Keratinocyte (primary cell): ENCODE measurements around the gene TRPC3. TPM values are rescaled to one million over a fixed set of nuclear protein-coding genes. Genes with fewer than 3 reads are reported as not detected.

ENCODE experiments used
- DNase-seq: peaks from one replicate; pipeline ENCODE4 v3.0.0-alpha.2; 2011; ENCODE audit warnings: low read depth, missing footprints, low spot score
- FAIRE-seq: peaks from 2 replicates; lab custom pipeline; 2011; peaks lifted over from hg19 to GRCh38; lab: Jason Lieb, UNC
- H2AFZ ChIP-seq: 2 replicates; pipeline ENCODE4 v1.6.0; 2012; ENCODE audit warnings: low read length, control low read depth, inconsistent platforms; ENCODE audit not compliant: control insufficient read depth
- H3K27ac ChIP-seq: 2 replicates; pipeline ENCODE4 v1.5.1; 2011; ENCODE audit warnings: low read length; ENCODE audit not compliant: control insufficient read depth, insufficient read depth
- H3K27me3 ChIP-seq: 3 replicates; pipeline ENCODE4 v1.6.0; 2011; ENCODE audit warnings: low read length; ENCODE audit not compliant: control insufficient read depth, insufficient read depth; ENCODE audit errors: extremely low read depth
- H3K36me3 ChIP-seq, 2 experiments: 2 replicates in 1 of 2; 3 replicates in 1 of 2; pipeline ENCODE4 v1.5.1; 2011; ENCODE audit warnings: low read length in 2 of 2, mild to moderate bottlenecking in 1 of 2; ENCODE audit not compliant: control insufficient read depth in 2 of 2, insufficient read depth in 2 of 2; ENCODE audit errors: extremely low read depth in 1 of 2
- H3K4me1 ChIP-seq: 3 replicates; pipeline ENCODE4 v1.5.1; 2011; ENCODE audit warnings: low read length; ENCODE audit not compliant: control insufficient read depth, insufficient read depth; ENCODE audit errors: extremely low read depth
- H3K4me2 ChIP-seq: 3 replicates; pipeline ENCODE4 v1.6.0; 2011; ENCODE audit warnings: low read depth, low read length; ENCODE audit not compliant: control insufficient read depth, insufficient read depth; ENCODE audit errors: extremely low read depth
- H3K4me3 ChIP-seq, 3 experiments: fragments of 200-600 bp in 1 of 3; sonication (generic) in 1 of 3; 2 replicates in 2 of 3; 3 replicates in 1 of 3; pipeline ENCODE4 v1.5.1; 2011 to 2016; ENCODE audit warnings: low read length in 3 of 3, mild to moderate bottlenecking in 3 of 3, control low read depth in 2 of 3, inconsistent platforms in 1 of 3, low read depth in 1 of 3, mixed read lengths in 1 of 3, mixed run types in 1 of 3, moderate library complexity in 1 of 3; ENCODE audit not compliant: control insufficient read depth in 2 of 3, insufficient read depth in 2 of 3; ENCODE audit errors: extremely low read depth in 1 of 3
- H3K79me2 ChIP-seq: 2 replicates; pipeline ENCODE4 v1.6.0; 2012; ENCODE audit warnings: low read length; ENCODE audit not compliant: control insufficient read depth, insufficient read depth
- H3K9ac ChIP-seq: 3 replicates; pipeline ENCODE4 v1.6.0; 2011; ENCODE audit warnings: low read length; ENCODE audit not compliant: control insufficient read depth, insufficient read depth; ENCODE audit errors: extremely low read depth
- H3K9me1 ChIP-seq: 3 replicates; pipeline ENCODE4 v1.6.0; 2011; ENCODE audit warnings: low read length; ENCODE audit not compliant: control insufficient read depth, insufficient read depth; ENCODE audit errors: extremely low read depth
- H3K9me3 ChIP-seq: 2 replicates; pipeline ENCODE4 v1.5.1; 2012; ENCODE audit warnings: low read depth, low read length; ENCODE audit not compliant: control insufficient read depth
- H4K20me1 ChIP-seq: 3 replicates; pipeline ENCODE4 v1.6.0; 2011; ENCODE audit warnings: low read length; ENCODE audit not compliant: control insufficient read depth, insufficient read depth; ENCODE audit errors: extremely low read depth
- CTCF ChIP-seq, 3 experiments: IDR thresholded peaks in 1 of 3; conservative IDR thresholded peaks in 1 of 3; optimal IDR thresholded peaks in 1 of 3; 2 replicates in 2 of 3; 3 replicates in 1 of 3; pipeline versions ENCODE3 to v1.5.1; 2011; ENCODE audit warnings: low read length in 3 of 3, mild to moderate bottlenecking in 3 of 3, moderate library complexity in 2 of 3, control low read depth in 1 of 3, inconsistent platforms in 1 of 3; ENCODE audit not compliant: insufficient read depth in 2 of 3; ENCODE audit errors: extremely low read depth in 1 of 3
- EZH2 ChIP-seq: IDR thresholded peaks from one replicate; pipeline ENCODE4 v1.6.1; 2012; ENCODE audit warnings: inconsistent platforms, mild to moderate bottlenecking, low read length, moderate library complexity
- dilution Hi-C: fragments of 300-500 bp; cut with MboI; formaldehyde crosslinking; loops from one replicate; pipeline ENCODE4 v1.7.0; 2020; ENCODE audit warnings: low sequenced_read_pairs; ENCODE audit not compliant: extremely low pct_ligation_motif_present
- polyA minus RNA-seq, 3 experiments: library from RNA; depleted of rRNA, polyadenylated mRNA; stranded (reverse); fragments of >200 nt; gene quantifications; 1 replicate in 1 of 3; 2 replicates in 1 of 3; 3 replicates in 1 of 3; pipeline ENCODE4 v1.2.3, GENCODE V29; 2011
- polyA plus RNA-seq, 5 experiments: library from polyadenylated mRNA; depleted of rRNA in 3 of 5; stranded (reverse) in 3 of 5; stranded (forward) in 1 of 5; unstranded in 1 of 5; fragments of >200 nt; gene quantifications; 1 replicate in 1 of 5; 2 replicates in 3 of 5; 3 replicates in 1 of 5; pipeline versions ENCODE4 v1.2.1 to v1.2.3, GENCODE V29; 2011 to 2012; ENCODE audit warnings: missing spikeins in 2 of 5, low read depth in 1 of 5, low replicate concordance in 1 of 5

The TRPC3 gene
- 0.02 TPM in 1 of 3 replicates, not detected in the others for polyA plus RNA-seq
- not detected for polyA plus RNA-seq (2011; ENCODE audit: low read depth)
- polyA plus RNA-seq (2011; cell fraction: cytosol; rRNA removed) = not detected in 2 replicates
- not detected in 2 replicates for polyA plus RNA-seq (2011; cell fraction: nucleus; rRNA removed)
- polyA plus RNA-seq (2012; ENCODE audit: low replicate concordance) = not detected in 2 replicates
- not detected in 3 replicates for polyA minus RNA-seq
- polyA minus RNA-seq (2011; cell fraction: cytosol; rRNA and poly(A)+ RNA removed) = not detected
- not detected in 2 replicates for polyA minus RNA-seq (2011; cell fraction: nucleus; rRNA and poly(A)+ RNA removed)

- no peaks in the 10 kb centered on the region for H3K36me3 ChIP-seq
- no peaks in the 10 kb centered on the region for H4K20me1 ChIP-seq
- TF ChIP-seq EZH2 (no peak), CTCF (optimal IDR thresholded peaks at IDR 0.05 in 1 of 3, IDR thresholded peaks at IDR 0.05 in 1 of 3, conservative IDR thresholded peaks at IDR 0.05 in 1 of 3; ENCODE audit: extremely low read depth in 1 of 3, insufficient read depth in 2 of 3, low read length in 3 of 3) (no peak)
- no peaks in the 10 kb centered on the region for H3K9me1 ChIP-seq
- peak within 1 kb of the TSS; percentile 18 to 48 (median 45) for H3K4me3 ChIP-seq
- H3K27ac ChIP-seq = no peak within 1 kb of the TSS
- no peak within 1 kb of the TSS for H3K9ac ChIP-seq
- dilution Hi-C loops = no loop called here
- H3K4me1 ChIP-seq = no peaks in the 10 kb centered on the region
- peaks cover 46% of the 10 kb centered on the region for H3K27me3 ChIP-seq
- no peaks in the 10 kb centered on the region for H3K79me2 ChIP-seq
- peak within 1 kb of the TSS; percentile 47 for H2AFZ ChIP-seq
- no peaks in the 10 kb centered on the region for H3K9me3 ChIP-seq
- DNase-seq (no peak), FAIRE-seq (no peak)
- H3K4me2 ChIP-seq = peak within 1 kb of the TSS; percentile 79
Measured at GRCh38 chr4:121951521-121952110, at the start of gene TRPC3. TRPC3 (minus strand) TSS chr4:121952060; CDS start chr4:121951680, 380 bp downstream.

GRCh38 chr4:122000849-122001248 is 49.0 kb upstream of the TRPC3 start:
- Histone ChIP-seq H3K4me3 (no peak overlapping the region), H3K9ac (no peak overlapping the region), H2AFZ (no peak overlapping the region), H3K4me2 (no peak overlapping the region), H3K9me3 (no peaks in the 10 kb centered on the region), H3K79me2 (no peaks in the 10 kb centered on the region), H3K4me1 (no peaks in the 10 kb centered on the region), H3K9me1 (no peaks in the 10 kb centered on the region), H3K27ac (no peak overlapping the region), H3K27me3 (no peaks in the 10 kb centered on the region), H3K36me3 (no peaks in the 10 kb centered on the region), H4K20me1 (no peaks in the 10 kb centered on the region)
- FAIRE-seq (no peak), DNase-seq (no peak)
- dilution Hi-C loops = no loop called here
- TF ChIP-seq CTCF (optimal IDR thresholded peaks at IDR 0.05 in 1 of 3, IDR thresholded peaks at IDR 0.05 in 1 of 3, conservative IDR thresholded peaks at IDR 0.05 in 1 of 3; ENCODE audit: extremely low read depth in 1 of 3, insufficient read depth in 2 of 3, low read length in 3 of 3) = no peak
- no peak for TF ChIP-seq EZH2
